T-helper 2 cell (primary cell): ENCODE results near the gene FOSL1.

Experiments used
- DNase-seq, 5 experiments: peaks; one replicate each; pipeline versions ENCODE4 v3.0.0 to v3.0.0-alpha.2; 2012 to 2022

FOSL1 gene

GRCh38 chr11:65863889-65864705, 36.1 kb downstream of the FOSL1 start:
- no peak for DNase-seq

GRCh38 chr11:65862941-65863888, 37.0 kb downstream of the FOSL1 start:
- no peak for DNase-seq

GRCh38 chr11:65862191-65862735, 37.9 kb downstream of the FOSL1 start:
- DNase-seq: no peak

- no peak for DNase-seq
Observed at GRCh38 chr11:65861533-65862183, 38.5 kb downstream of the FOSL1 start.

- peak in 1 of 5 experiments; percentile 5 for DNase-seq
Observed at GRCh38 chr11:65861165-65861505, 39.1 kb downstream of the FOSL1 start.

GRCh38 chr11:65860278-65861164, 39.7 kb downstream of the FOSL1 start, which contains the start of gene MUS81:
Gene MUS81, plus strand, starts transcription at chr11:65860433. Its CDS starts 321 bp downstream, at chr11:65860754.
- DNase-seq: peak; percentile 90 to 97 (median 92)

GRCh38 chr11:65859812-65860277, 40.3 kb downstream of the FOSL1 start:
- no peak for DNase-seq

- peak; percentile 94 to 99 (median 96) for DNase-seq
Observed at GRCh38 chr11:65859095-65859811, 40.9 kb downstream of the FOSL1 start.

GRCh38 chr11:65858681-65859087, 41.5 kb downstream of the FOSL1 start:
- no peak for DNase-seq

- peak; percentile 94 to 99 (median 96) for DNase-seq
Observed at GRCh38 chr11:65857853-65858680, 42.1 kb downstream of the FOSL1 start, which contains the start of gene CFL1. Gene CFL1, minus strand, starts transcription at chr11:65858180. Its CDS starts 81 bp downstream, at chr11:65858099.

GRCh38 chr11:65857500-65857852, 42.7 kb downstream of the FOSL1 start:
- DNase-seq: peak in 4 of 5 experiments; percentile 49 to 76 (median 55)

- DNase-seq: peak; percentile 66 to 90 (median 77)
Observed at GRCh38 chr11:65856689-65857499, 43.3 kb downstream of the FOSL1 start.

GRCh38 chr11:65855927-65856363, 44.2 kb downstream of the FOSL1 start:
- DNase-seq: no peak

- no peak for DNase-seq
Observed at GRCh38 chr11:65854852-65855837, 45.0 kb downstream of the FOSL1 start.

GRCh38 chr11:65854161-65854592, 46.0 kb downstream of the FOSL1 start:
- no peak for DNase-seq

- DNase-seq: no peak
Observed at GRCh38 chr11:65853246-65853979, 46.8 kb downstream of the FOSL1 start.
